GM12878 (cell line): ENCODE data around the gene MTMR3. TPM values are rescaled to one million over a fixed set of nuclear protein-coding genes. Genes with fewer than 3 reads are reported as not detected.
"Not testable (repeated sequence)": the region's sequence is repeated elsewhere in the genome, so short reads cannot be mapped to it uniquely, and the experiment has no call there.

Experiments
- ATAC-seq: fragments of 200-7000 bp; cut with Tn5 transposase; 3 replicates; pipeline ENCODE4 v1.9.1; 2020; ENCODE audit warnings: mild to moderate bottlenecking, moderate library complexity
- BruUV-seq: library from RNA; stranded (reverse); fragments of 400-500 nt; replicated peaks from 2 replicates; lab custom pipeline; 2021; lab: Mats Ljungman, UMichigan
- CTCF ChIA-PET: fragments of 300-600 bp; sonication (Branson Sonifier 250); formaldehyde crosslinking; extraction: SDS; loops from one replicate; lab custom pipeline; 2021; ENCODE audit warnings: inconsistent platforms; lab: Yijun Ruan, JAX
- POLR2A ChIA-PET: fragments of 350-600 bp; formaldehyde crosslinking; extraction: SDS; loops from one replicate; lab custom pipeline; 2021; ENCODE audit warnings: inconsistent platforms; lab: Charles Lee
- RAD21 ChIA-PET: fragments of 300-600 bp; sonication (Branson Sonifier 250); formaldehyde crosslinking; loops from one replicate; lab custom pipeline; 2023; ENCODE audit warnings: antibody characterized with exemption; ENCODE audit not compliant: unreplicated experiment; lab: Charles Lee
- SMC1A ChIA-PET: fragments of 300-600 bp; sonication (Branson Sonifier 250); formaldehyde crosslinking; loops from one replicate; lab custom pipeline; 2023; ENCODE audit not compliant: unreplicated experiment, uncharacterized antibody; lab: Charles Lee
- DNase-seq: peaks from one replicate; pipeline ENCODE4 v3.0.0-alpha.2; 2011; ENCODE audit warnings: low read depth, low spot score
- FAIRE-seq: peaks from 3 replicates; lab custom pipeline; 2011; peaks lifted over from hg19 to GRCh38; lab: Jason Lieb, UNC
- H2AFZ ChIP-seq: 2 replicates; pipeline ENCODE4 v1.6.0; 2011; ENCODE audit warnings: low read depth, low read length, control low read depth; ENCODE audit not compliant: control insufficient read depth
- H3K27ac ChIP-seq: 2 replicates; pipeline ENCODE4 v1.5.1; 2011; ENCODE audit warnings: control low read depth; ENCODE audit not compliant: control insufficient read depth, insufficient read depth
- H3K27me3 ChIP-seq, 2 experiments: replicated peaks in 1 of 2; 2 replicates each; pipeline versions ENCODE4 v1.6.0 to v1.6.1; 2011; ENCODE audit warnings: low read length in 1 of 2; ENCODE audit not compliant: control insufficient read depth in 2 of 2, insufficient read depth in 2 of 2
- H3K36me3 ChIP-seq, 2 experiments: 2 replicates each; pipeline ENCODE4 v1.5.1; 2011; ENCODE audit warnings: low read length in 1 of 2; ENCODE audit not compliant: control insufficient read depth in 2 of 2, insufficient read depth in 2 of 2
- H3K4me1 ChIP-seq: 2 replicates; pipeline ENCODE4 v1.6.1; 2011; ENCODE audit warnings: mild to moderate bottlenecking, low read length, moderate library complexity, mixed read lengths; ENCODE audit not compliant: control insufficient read depth, insufficient read depth
- H3K4me2 ChIP-seq: 2 replicates; pipeline ENCODE4 v1.6.0; 2011; ENCODE audit warnings: control low read depth; ENCODE audit not compliant: control insufficient read depth, insufficient read depth
- H3K4me3 ChIP-seq: fragments of 200-600 bp; sonication (generic); 2 replicates; pipeline ENCODE4 v1.5.1; 2016
- H3K79me2 ChIP-seq: 2 replicates; pipeline ENCODE4 v1.6.0; 2011; ENCODE audit warnings: low read length; ENCODE audit not compliant: control insufficient read depth, insufficient read depth
- H3K9ac ChIP-seq: 2 replicates; pipeline ENCODE4 v1.8.0; 2011; ENCODE audit warnings: low read length, control low read depth, mixed read lengths; ENCODE audit not compliant: control insufficient read depth, insufficient read depth
- H3K9me3 ChIP-seq: replicated peaks from 3 replicates; pipeline ENCODE4 v1.5.1; 2011; ENCODE audit warnings: mild to moderate bottlenecking, low read length; ENCODE audit not compliant: control insufficient read depth, insufficient read depth
- H4K20me1 ChIP-seq: 2 replicates; pipeline ENCODE4 v1.6.0; 2011; ENCODE audit not compliant: control insufficient read depth, insufficient read depth
- HDAC2 ChIP-seq: fragments of 200-600 bp; sonication (generic); IDR thresholded peaks from 2 replicates; pipeline ENCODE4 v1.6.1; 2017
- NR2F1 ChIP-seq: fragments of 450-650 bp; conservative IDR thresholded peaks from 2 replicates; pipeline ENCODE4 v1.6.1; 2017; ENCODE audit warnings: mild to moderate bottlenecking
- ZNF384 ChIP-seq: IDR thresholded peaks from 2 replicates; pipeline ENCODE4 v1.6.1; 2012; ENCODE audit warnings: low read depth, mild to moderate bottlenecking, low read length, improper control_type of control experiment, borderline replicate concordance
- WGBS: methylation state at CpG from one replicate; pipeline ENCODE4 v1.1.6; 2016; ENCODE audit warnings: low lambda C conversion rate; ENCODE audit not compliant: insufficient replicate concordance, insufficient coverage; ENCODE audit errors: missing lambda C conversion rate; 5-methylcytosine and 5-hydroxymethylcytosine counted together
- in situ Hi-C: fragments of 300-500 bp; cut with MboI; formaldehyde crosslinking; loops from 9 replicates; pipeline ENCODE4 v1.14.3; 2018; ENCODE audit warnings: mixed read lengths
- intact Hi-C: fragments of 100-400 bp; cut with micrococcal nuclease; formaldehyde crosslinking; loops from one replicate; pipeline ENCODE4 v1.14.2; 2022; ENCODE audit not compliant: unreplicated experiment
- polyA plus RNA-seq, 11 experiments: library from polyadenylated mRNA; depleted of rRNA in 4 of 11; unstranded in 6 of 11; stranded (reverse) in 5 of 11; fragments of >200 nt; fragmentation: Nextera tagmentation in 4 of 11; fragmentation: Illumina TruSeq in 1 of 11; extraction: Ambion mirVana in 4 of 11; extraction: Trizol in 1 of 11; gene quantifications; 1 replicate in 1 of 11; 2 replicates in 10 of 11; pipeline versions ENCODE4 v1.2.1 to v1.2.3, GENCODE V29; 2011 to 2016; ENCODE audit warnings: inconsistent platforms in 2 of 11, missing spikeins in 2 of 11, low read depth in 1 of 11
- total RNA-seq, 4 experiments: library from RNA; depleted of rRNA in 3 of 4; stranded (reverse); fragments of >200 nt in 3 of 4; fragmentation: Illumina TruSeq in 1 of 4; extraction: Trizol in 1 of 4; gene quantifications; 2 replicates each; pipeline versions ENCODE4 v1.2.1 to v1.2.3, GENCODE V29; 2013 to 2021
- TF ChIP-seq, protein P1 (sequence below): IDR thresholded peaks from 2 replicates; pipeline ENCODE4 v1.6.1; 2011; ENCODE audit warnings: mild to moderate bottlenecking, low read depth, low read length, moderate library complexity; ENCODE audit not compliant: insufficient replicate concordance
- TF ChIP-seq, protein P2 (sequence below): IDR thresholded peaks from 2 replicates; pipeline ENCODE4 v1.6.1; 2012; ENCODE audit warnings: low read depth, low read length, improper control_type of control experiment

Gene MTMR3
- total and polyA plus RNA-seq, 10 of the 15 experiments (the other 5 are each of a cell fraction or from before 2014, with no cell fraction given): 1.4 to 23.7 (median 10.6) TPM

DNA sequence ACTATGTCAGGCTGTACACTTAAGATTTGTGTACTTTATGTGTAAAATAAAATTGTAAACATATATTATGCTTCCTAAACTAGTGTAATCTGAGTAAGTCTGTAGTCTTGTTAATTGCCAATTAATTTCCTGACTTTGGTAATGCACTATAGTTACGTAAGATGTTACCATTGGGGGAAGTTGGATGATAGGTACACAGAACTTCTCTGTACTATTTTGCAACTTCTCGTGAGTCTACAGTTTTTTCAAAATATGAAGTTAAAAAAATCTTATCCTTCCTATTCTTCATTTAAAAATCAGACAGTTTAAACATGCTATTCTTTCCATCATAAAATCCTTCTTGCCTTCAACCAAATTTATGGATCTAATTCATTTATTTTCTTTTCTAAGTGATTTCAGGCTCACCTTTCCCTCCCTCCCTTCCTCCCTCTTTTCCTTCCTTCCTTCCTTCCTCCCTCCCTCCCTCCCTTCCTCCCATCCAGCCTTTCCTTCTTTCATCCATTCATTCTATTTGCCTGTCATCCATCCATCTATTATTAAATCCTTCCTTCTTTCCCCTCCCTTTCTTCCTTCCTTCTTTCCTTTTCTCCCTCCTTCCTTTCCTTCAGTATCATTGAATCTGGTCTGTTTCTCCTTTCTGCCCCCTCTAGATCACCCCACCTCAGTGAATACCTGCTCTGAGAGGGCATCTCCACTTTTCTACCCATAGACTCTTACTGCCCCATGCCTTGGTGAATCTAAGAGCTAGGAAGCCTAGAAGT lies 22.8 kb upstream of the MTMR3 start (continued):
- TF ChIP-seq, protein P1, sequence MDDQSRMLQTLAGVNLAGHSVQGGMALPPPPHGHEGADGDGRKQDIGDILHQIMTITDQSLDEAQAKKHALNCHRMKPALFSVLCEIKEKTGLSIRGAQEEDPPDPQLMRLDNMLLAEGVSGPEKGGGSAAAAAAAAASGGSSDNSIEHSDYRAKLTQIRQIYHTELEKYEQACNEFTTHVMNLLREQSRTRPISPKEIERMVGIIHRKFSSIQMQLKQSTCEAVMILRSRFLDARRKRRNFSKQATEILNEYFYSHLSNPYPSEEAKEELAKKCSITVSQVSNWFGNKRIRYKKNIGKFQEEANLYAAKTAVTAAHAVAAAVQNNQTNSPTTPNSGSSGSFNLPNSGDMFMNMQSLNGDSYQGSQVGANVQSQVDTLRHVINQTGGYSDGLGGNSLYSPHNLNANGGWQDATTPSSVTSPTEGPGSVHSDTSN: no peak
- TF ChIP-seq, all 136 proteins: peak for 0

DNA sequence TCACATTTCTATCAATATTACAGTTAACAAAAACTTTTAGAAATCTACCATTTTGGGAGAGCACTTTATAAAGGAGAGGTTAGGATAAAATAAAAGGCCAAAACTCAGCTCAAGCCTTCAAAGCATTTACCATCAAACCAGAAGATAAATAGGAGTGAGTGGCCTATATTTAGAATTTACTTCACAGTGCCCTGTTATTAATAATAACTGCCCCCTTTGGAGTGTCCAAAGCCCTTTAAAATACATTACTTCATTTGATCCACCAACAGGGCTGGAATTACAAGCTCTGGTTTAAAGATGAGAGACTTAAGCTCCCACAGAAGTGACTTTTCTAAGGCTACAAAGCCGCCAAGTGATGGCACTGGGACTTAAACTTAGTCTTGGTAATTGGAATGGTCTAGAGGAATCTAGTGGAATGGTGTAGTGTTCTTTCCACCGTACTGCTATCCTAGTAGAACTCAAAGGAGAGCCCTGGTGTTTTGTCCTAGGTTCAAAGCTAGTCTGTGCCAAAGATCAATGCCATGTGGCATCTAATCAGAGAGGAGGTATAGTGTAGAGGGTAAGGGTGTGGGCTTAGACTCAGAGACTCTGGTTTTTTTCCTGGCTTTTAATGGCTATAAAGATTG lies 21.2 kb upstream of the MTMR3 start:
- Histone ChIP-seq H3K4me1 (no peaks in the 10 kb centered on the region), H3K27ac (no peak overlapping the region), H3K4me2 (no peak overlapping the region), H3K9ac (no peak overlapping the region), H3K9me3 (no peaks in the 10 kb centered on the region), H3K36me3 (no peaks in the 10 kb centered on the region), H4K20me1 (no peaks in the 10 kb centered on the region), H2AFZ (no peak overlapping the region), H3K4me3 (no peak overlapping the region), H3K27me3 (no peaks in the 10 kb centered on the region), H3K79me2 (no peaks in the 10 kb centered on the region)
- BruUV-seq: no TSS peak
- WGBS: 61% methylated on average over 2 of the region's 2 CpGs
- no peak for TF ChIP-seq NR2F1
- TF ChIP-seq, protein P2, sequence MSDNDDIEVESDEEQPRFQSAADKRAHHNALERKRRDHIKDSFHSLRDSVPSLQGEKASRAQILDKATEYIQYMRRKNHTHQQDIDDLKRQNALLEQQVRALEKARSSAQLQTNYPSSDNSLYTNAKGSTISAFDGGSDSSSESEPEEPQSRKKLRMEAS: no peak
- TF ChIP-seq HDAC2: no peak
- TF ChIP-seq ZNF384: no peak
- no peak for DNase-seq
- in situ Hi-C loops (no loop called here), intact Hi-C loops (no loop called here)
- FAIRE-seq: no peak
- ChIA-PET SMC1A (interaction anchor here (0.8 to 1.4 kb wide), 3 partner anchors 10 to 145 kb away, joined by 3 read pairs; no protein-coding TSS in a partner anchor), POLR2A (interaction anchor here (0.6 kb wide), 2 partner anchors 29 to 1930 kb away, joined by 4 to 11 read pairs; no protein-coding TSS in a partner anchor), CTCF (interaction anchor here (0.6 to 1.4 kb wide), 6 partner anchors 43 to 246 kb away, joined by 3 to 5 read pairs (median 4); no protein-coding TSS in a partner anchor), RAD21 (no interaction called here)
- ATAC-seq: no peak

DNA sequence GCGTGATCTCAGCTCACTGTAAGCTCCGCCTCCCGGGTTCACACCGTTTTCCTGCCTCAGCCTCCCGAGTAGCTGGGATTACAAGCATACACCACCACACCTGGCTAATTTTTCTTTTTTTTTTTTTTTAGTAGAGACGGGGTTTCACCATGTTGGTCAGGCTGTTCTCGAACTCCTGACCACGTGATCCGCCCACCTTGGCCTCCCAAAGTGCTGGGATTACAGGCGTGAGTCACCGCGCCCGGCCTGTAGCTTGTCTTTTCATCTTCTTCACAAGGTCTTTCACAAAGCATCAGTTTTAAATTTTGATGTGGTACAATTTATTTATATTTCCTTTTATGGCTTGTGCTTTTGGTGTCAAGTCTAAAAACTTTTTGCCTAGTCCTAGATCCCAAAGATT lies 17.4 kb upstream of the MTMR3 start:
- DNase-seq, BruUV-seq, H3K27me3 ChIP-seq, SMC1A ChIA-PET, H3K36me3 ChIP-seq, H3K4me2 ChIP-seq, H3K79me2 ChIP-seq, H3K9ac ChIP-seq, H3K4me1 ChIP-seq, ATAC-seq, H4K20me1 ChIP-seq, RAD21 ChIA-PET, FAIRE-seq, in situ Hi-C loops, H3K4me3 ChIP-seq, H3K9me3 ChIP-seq, H2AFZ ChIP-seq, H3K27ac ChIP-seq, intact Hi-C loops: not testable (repeated sequence)
- ChIA-PET CTCF (interaction anchor here (0.7 kb wide), 2 partner anchors 176 to 435 kb away, joined by 3 to 4 read pairs; no protein-coding TSS in a partner anchor), POLR2A (interaction anchor here (0.6 kb wide), 1 partner anchor 20 kb away, joined by 3 read pairs; no protein-coding TSS in a partner anchor)
- 78% methylated on average over 10 of the region's 13 CpGs for WGBS
